ENCODE data around the gene ARL10.

DNA sequence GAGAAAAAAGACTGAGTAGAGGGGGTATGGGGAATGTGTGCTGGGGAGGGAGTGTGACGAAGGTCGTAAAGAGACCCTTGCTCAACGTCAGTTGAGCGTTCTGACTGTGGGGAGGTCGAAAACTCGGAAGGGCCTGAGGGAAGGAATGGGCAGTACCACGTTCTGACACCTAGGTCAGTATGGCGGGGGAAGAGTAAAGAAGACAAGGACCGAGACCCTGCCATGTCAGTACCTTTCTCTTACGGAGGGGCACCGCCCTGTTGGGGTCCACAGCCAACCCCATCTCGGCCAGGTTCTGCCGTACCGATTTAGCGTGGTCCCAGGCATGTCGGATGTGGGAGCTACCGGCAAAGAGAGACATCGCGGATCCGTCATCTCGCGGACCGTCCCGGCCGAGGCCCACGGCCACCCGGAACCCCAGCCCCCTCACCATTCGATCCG lies 22.7 kb downstream of the ARL10 start:
- no peak for TF ChIP-seq POLR2AphosphoS5 (IDR thresholded peaks at IDR 0.05)
- TF ChIP-seq, protein P1, sequence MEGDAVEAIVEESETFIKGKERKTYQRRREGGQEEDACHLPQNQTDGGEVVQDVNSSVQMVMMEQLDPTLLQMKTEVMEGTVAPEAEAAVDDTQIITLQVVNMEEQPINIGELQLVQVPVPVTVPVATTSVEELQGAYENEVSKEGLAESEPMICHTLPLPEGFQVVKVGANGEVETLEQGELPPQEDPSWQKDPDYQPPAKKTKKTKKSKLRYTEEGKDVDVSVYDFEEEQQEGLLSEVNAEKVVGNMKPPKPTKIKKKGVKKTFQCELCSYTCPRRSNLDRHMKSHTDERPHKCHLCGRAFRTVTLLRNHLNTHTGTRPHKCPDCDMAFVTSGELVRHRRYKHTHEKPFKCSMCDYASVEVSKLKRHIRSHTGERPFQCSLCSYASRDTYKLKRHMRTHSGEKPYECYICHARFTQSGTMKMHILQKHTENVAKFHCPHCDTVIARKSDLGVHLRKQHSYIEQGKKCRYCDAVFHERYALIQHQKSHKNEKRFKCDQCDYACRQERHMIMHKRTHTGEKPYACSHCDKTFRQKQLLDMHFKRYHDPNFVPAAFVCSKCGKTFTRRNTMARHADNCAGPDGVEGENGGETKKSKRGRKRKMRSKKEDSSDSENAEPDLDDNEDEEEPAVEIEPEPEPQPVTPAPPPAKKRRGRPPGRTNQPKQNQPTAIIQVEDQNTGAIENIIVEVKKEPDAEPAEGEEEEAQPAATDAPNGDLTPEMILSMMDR (IDR thresholded peaks at IDR 0.05), result no peak
